Measurements from ENCODE around the gene SLC5A10.

DNA sequence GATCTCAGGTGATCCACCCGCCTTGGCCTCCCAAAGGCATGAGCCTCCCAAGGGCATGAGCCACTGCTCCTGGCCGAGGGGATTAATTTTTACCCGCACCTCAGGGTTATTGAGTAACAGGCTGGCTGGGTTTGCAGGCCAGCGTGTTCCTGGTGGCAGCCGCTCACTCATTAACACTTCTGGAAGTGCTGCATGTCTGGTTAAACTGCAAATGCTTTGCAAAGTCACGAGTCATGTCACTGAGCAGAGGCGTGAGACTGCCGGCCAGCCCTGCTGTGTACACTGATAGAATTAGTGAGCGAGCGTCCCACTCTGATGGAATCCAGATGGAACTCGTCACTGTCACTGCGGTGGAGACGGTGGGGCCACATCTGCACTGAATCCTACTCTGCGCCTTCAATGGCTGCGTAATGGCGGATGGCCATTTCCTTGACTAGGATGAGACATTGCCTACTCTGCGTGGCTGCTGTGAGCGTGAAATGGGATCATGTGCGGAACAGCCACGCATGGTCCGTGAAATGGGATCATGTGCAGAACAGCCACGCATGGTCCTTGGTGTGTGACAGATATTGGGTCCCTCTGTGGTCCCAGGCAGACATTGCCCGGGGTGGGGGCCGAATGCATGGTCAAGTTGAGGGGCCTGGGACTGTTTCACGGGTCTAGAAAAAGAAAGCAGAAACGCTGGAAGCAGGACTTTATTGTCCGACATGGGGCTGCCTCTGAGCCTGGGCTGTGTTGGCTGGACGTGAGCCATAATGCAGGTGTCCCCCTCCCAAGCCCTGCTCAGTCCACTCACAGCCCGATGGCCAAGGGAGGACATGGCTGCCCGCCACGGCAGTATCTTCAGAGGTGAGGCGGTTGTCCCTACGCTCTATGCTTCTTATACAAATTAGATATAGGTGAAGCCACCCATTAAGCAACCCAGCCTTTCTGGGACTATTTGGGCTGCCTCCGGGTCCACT is 740 bp upstream of the SLC5A10 start:
- no peak for TF ChIP-seq POLR2AphosphoS5 (IDR thresholded peaks at IDR 0.05)
- no peak for TF ChIP-seq POLR2A (IDR thresholded peaks at IDR 0.05)
- TF ChIP-seq, protein P1, sequence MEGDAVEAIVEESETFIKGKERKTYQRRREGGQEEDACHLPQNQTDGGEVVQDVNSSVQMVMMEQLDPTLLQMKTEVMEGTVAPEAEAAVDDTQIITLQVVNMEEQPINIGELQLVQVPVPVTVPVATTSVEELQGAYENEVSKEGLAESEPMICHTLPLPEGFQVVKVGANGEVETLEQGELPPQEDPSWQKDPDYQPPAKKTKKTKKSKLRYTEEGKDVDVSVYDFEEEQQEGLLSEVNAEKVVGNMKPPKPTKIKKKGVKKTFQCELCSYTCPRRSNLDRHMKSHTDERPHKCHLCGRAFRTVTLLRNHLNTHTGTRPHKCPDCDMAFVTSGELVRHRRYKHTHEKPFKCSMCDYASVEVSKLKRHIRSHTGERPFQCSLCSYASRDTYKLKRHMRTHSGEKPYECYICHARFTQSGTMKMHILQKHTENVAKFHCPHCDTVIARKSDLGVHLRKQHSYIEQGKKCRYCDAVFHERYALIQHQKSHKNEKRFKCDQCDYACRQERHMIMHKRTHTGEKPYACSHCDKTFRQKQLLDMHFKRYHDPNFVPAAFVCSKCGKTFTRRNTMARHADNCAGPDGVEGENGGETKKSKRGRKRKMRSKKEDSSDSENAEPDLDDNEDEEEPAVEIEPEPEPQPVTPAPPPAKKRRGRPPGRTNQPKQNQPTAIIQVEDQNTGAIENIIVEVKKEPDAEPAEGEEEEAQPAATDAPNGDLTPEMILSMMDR (IDR thresholded peaks at IDR 0.05), result no peak

Data from transverse colon (tissue), 4 donors.